HepG2 (cell line): ENCODE results near the gene UBE2C. TPM values are rescaled to one million over a fixed set of nuclear protein-coding genes. Genes with fewer than 3 reads are reported as not detected.

Experiments used
- ATAC-seq: fragments of 200-7000 bp; cut with Tn5 transposase; 3 replicates; pipeline ENCODE4 v1.9.1; 2020; ENCODE audit warnings: mild to moderate bottlenecking, moderate library complexity
- BruUV-seq: library from RNA; stranded (reverse); fragments of 400-500 nt; replicated peaks from 2 replicates; lab custom pipeline; 2021; lab: Mats Ljungman, UMichigan
- CTCF ChIA-PET: fragments of 300-600 bp; formaldehyde crosslinking; extraction: SDS; loops from one replicate; lab custom pipeline; 2021; ENCODE audit warnings: low total read pairs, inconsistent platforms, low intra/inter-chr PET ratio; lab: Yijun Ruan, JAX
- POLR2A ChIA-PET: fragments of 350-600 bp; sonication (Branson Sonifier 250); formaldehyde crosslinking; loops from one replicate; lab custom pipeline; 2020; ENCODE audit warnings: antibody characterized with exemption, inconsistent platforms; lab: Yijun Ruan, JAX
- DNase-seq: peaks from one replicate; pipeline ENCODE4 v3.0.0-alpha.2; 2015; ENCODE audit warnings: low spot score
- FAIRE-seq: peaks from 3 replicates; lab custom pipeline; 2011; peaks lifted over from hg19 to GRCh38; lab: Jason Lieb, UNC
- H2AFZ ChIP-seq: one replicate; pipeline ENCODE4 v1.6.1; 2011; ENCODE audit warnings: low read length, inconsistent platforms
- H3K27ac ChIP-seq: fragments of 300-600 bp; 3 replicates; pipeline ENCODE4 v1.8.0; 2011; ENCODE audit warnings: mixed run types, mild to moderate bottlenecking, mixed read lengths, low read length, inconsistent platforms; ENCODE audit not compliant: insufficient read depth; ENCODE audit errors: extremely low read length
- H3K27me3 ChIP-seq, 2 experiments: fragments of 200-600 bp in 1 of 2; 2 replicates in 1 of 2; 3 replicates in 1 of 2; pipeline versions ENCODE4 v1.6.0 to v1.8.0; 2011; ENCODE audit warnings: low read length in 2 of 2, mild to moderate bottlenecking in 2 of 2, moderate library complexity in 2 of 2, inconsistent platforms in 1 of 2; ENCODE audit not compliant: insufficient read depth in 2 of 2, control insufficient read depth in 1 of 2
- H3K36me3 ChIP-seq, 2 experiments: fragments of 200-600 bp in 1 of 2; replicated peaks in 1 of 2; 2 replicates in 1 of 2; 3 replicates in 1 of 2; pipeline versions ENCODE4 v1.5.1 to v1.8.0; 2011; ENCODE audit warnings: low read length in 2 of 2, inconsistent platforms in 1 of 2; ENCODE audit not compliant: insufficient read depth in 2 of 2, control insufficient read depth in 1 of 2
- H3K4me1 ChIP-seq: 2 replicates; pipeline ENCODE4 v1.5.1; 2012; ENCODE audit warnings: low read length, inconsistent platforms; ENCODE audit not compliant: insufficient read depth
- H3K4me2 ChIP-seq: 2 replicates; pipeline ENCODE4 v1.6.0; 2011; ENCODE audit warnings: low read depth, low read length, inconsistent platforms
- H3K4me3 ChIP-seq, 3 experiments: fragments of 200-600 bp in 1 of 3; sonication (generic), shearing (Covaris generic) in 1 of 3; replicated peaks in 1 of 3; 2 replicates each; pipeline ENCODE4 v1.5.1; 2011 to 2016; ENCODE audit warnings: low read length in 3 of 3, inconsistent platforms in 2 of 3, low read depth in 2 of 3, mild to moderate bottlenecking in 2 of 3, control low read depth in 1 of 3, mixed read lengths in 1 of 3; ENCODE audit not compliant: insufficient read depth in 1 of 3
- H3K79me2 ChIP-seq: one replicate; pipeline ENCODE4 v1.6.1; 2011; ENCODE audit warnings: low read length, inconsistent platforms; ENCODE audit not compliant: insufficient read depth
- H3K9ac ChIP-seq: 2 replicates; pipeline ENCODE4 v1.6.0; 2011; ENCODE audit warnings: mild to moderate bottlenecking, low read depth, low read length, inconsistent platforms; ENCODE audit not compliant: insufficient read depth
- H3K9me3 ChIP-seq: 2 replicates; pipeline ENCODE4 v1.5.1; 2012; ENCODE audit warnings: mild to moderate bottlenecking, low read length
- H4K20me1 ChIP-seq: 2 replicates; pipeline ENCODE4 v1.6.0; 2011; ENCODE audit warnings: inconsistent platforms, mild to moderate bottlenecking, low read length, moderate library complexity; ENCODE audit not compliant: insufficient read depth
- ATF7 ChIP-seq, 2 experiments: fragments of 450-650 bp in 1 of 2; sonication (generic) in 1 of 2; formaldehyde crosslinking in 1 of 2; IDR thresholded peaks; 2 replicates each; pipeline versions ENCODE4 v1.4.0 to v1.6.1; 2016 to 2020; ENCODE audit warnings: antibody characterized with exemption in 1 of 2, mild to moderate bottlenecking in 1 of 2, missing genetic modification reagents in 1 of 2
- EED ChIP-seq: sonication (generic); formaldehyde crosslinking; IDR thresholded peaks from 2 replicates; pipeline ENCODE4 v1.5.0; 2020; ENCODE audit warnings: mild to moderate bottlenecking, missing genetic modification reagents
- GATA4 ChIP-seq: sonication (generic); IDR thresholded peaks from 2 replicates; pipeline ENCODE4 v1.6.1; 2016; ENCODE audit warnings: antibody characterized with exemption, low read depth, borderline replicate concordance
- KDM2A ChIP-seq: sonication (generic); formaldehyde crosslinking; IDR thresholded peaks from 2 replicates; pipeline ENCODE4 v1.4.0; 2020; ENCODE audit warnings: low read depth, missing genetic modification reagents, borderline replicate concordance
- PAF1 ChIP-seq: IDR thresholded peaks from 2 replicates; pipeline ENCODE4 v1.6.1; 2016; ENCODE audit warnings: missing genetic modification reagents, missing compliant biosample characterization
- RBFOX2 ChIP-seq: fragments of 200-400 bp; formaldehyde crosslinking; IDR thresholded peaks from 2 replicates; pipeline ENCODE4 v1.6.1; 2017; ENCODE audit warnings: low read depth, mild to moderate bottlenecking, low read length
- RFX1 ChIP-seq: fragments of 450-650 bp; IDR thresholded peaks from 2 replicates; pipeline ENCODE4 v1.6.1; 2017
- RXRB ChIP-seq: IDR thresholded peaks from 2 replicates; pipeline ENCODE4 v1.6.1; 2016; ENCODE audit warnings: borderline replicate concordance, missing genetic modification reagents, missing compliant biosample characterization
- SMARCC2 ChIP-seq: fragments of 450-650 bp; IDR thresholded peaks from 2 replicates; pipeline ENCODE4 v1.6.1; 2017; ENCODE audit warnings: antibody characterized with exemption, mild to moderate bottlenecking
- ZFAT ChIP-seq: sonication (generic); formaldehyde crosslinking; conservative IDR thresholded peaks from 2 replicates; pipeline ENCODE4 v1.8.1; 2023; ENCODE audit warnings: missing genetic modification reagents, inconsistent platforms
- ZNF354B ChIP-seq: sonication (generic); formaldehyde crosslinking; IDR thresholded peaks from 2 replicates; pipeline ENCODE4 v1.8.0; 2022; ENCODE audit warnings: mild to moderate bottlenecking, missing genetic modification reagents
- ZNF775 ChIP-seq: sonication (generic); formaldehyde crosslinking; IDR thresholded peaks from 2 replicates; pipeline ENCODE4 v1.4.0; 2020; ENCODE audit warnings: missing genetic modification reagents, mild to moderate bottlenecking, moderate library complexity, borderline replicate concordance
- ZNF776 ChIP-seq: sonication (generic); formaldehyde crosslinking; IDR thresholded peaks from 2 replicates; pipeline ENCODE4 v1.4.0; 2020; ENCODE audit warnings: mild to moderate bottlenecking, missing genetic modification reagents
- WGBS: methylation state at CpG from one replicate; pipeline ENCODE4 v1.1.6; 2017; ENCODE audit warnings: low lambda C conversion rate; 5-methylcytosine and 5-hydroxymethylcytosine counted together
- in situ Hi-C: cut with HindIII; loops from 2 replicates; pipeline ENCODE4 v1.10.0; 2017; ENCODE audit warnings: low pct_unique_long_range_greater_than_20kb; ENCODE audit not compliant: extremely low pct_ligation_motif_present
- intact Hi-C: fragments of 100-400 bp; cut with micrococcal nuclease; formaldehyde crosslinking; loops from one replicate; pipeline ENCODE4 v1.10.0; 2022; ENCODE audit not compliant: unreplicated experiment
- polyA plus RNA-seq, 8 experiments: library from polyadenylated mRNA; depleted of rRNA in 3 of 8; stranded (reverse) in 7 of 8; unstranded in 1 of 8; fragments of >200 nt; fragmentation: Illumina TruSeq in 4 of 8; extraction: Trizol in 4 of 8; gene quantifications; 2 replicates each; pipeline versions ENCODE4 v1.2.1 to v1.2.3, GENCODE V29; 2011 to 2016; ENCODE audit warnings: low read depth in 4 of 8, missing spikeins in 1 of 8, mixed read lengths in 1 of 8; ENCODE audit not compliant: insufficient read depth in 1 of 8
- total RNA-seq, 5 experiments: library from RNA; depleted of rRNA; stranded (reverse); fragments of >200 nt; fragmentation: Illumina TruSeq; extraction: Trizol; gene quantifications; 2 replicates each; pipeline ENCODE4 v1.2.3, GENCODE V29; 2016; ENCODE audit warnings: low read depth in 1 of 5
- TF ChIP-seq, protein P1 (sequence below): sonication (generic); formaldehyde crosslinking; IDR thresholded peaks from 2 replicates; pipeline ENCODE4 v1.9.0; 2022; ENCODE audit warnings: low read depth, missing genetic modification reagents
- TF ChIP-seq, protein P2 (sequence below): fragments of 450-650 bp; IDR thresholded peaks from 2 replicates; pipeline ENCODE4 v1.6.1; 2017; ENCODE audit warnings: mild to moderate bottlenecking

UBE2C gene
- total and polyA plus RNA-seq, 2 of the 13 experiments (the other 11 are each of a cell fraction or from before 2014, with no cell fraction given), result 100 to 123 TPM

DNA sequence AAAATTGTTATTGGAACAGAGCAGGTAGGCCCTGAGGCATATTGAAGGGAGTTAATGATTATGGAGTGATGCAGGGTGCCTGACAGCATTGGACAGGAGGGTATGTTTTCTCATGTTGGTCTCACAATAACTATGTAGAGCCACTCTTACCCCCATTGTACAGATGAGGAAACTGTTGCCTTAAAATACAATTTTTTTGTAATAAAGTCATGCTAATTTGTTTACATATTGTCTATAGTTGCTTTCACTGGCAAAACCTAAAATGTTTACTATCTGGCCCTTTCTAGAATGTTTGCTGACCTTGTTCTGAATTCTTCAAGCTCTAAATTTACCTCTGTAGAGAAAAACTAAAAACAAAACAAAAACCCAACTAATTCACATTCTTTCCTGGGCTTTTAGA lies 39.1 kb downstream of the UBE2C start:
- H4K20me1 ChIP-seq, result no peaks in the 10 kb centered on the region
- no peak overlapping the region for H3K27ac ChIP-seq
- H3K27me3 ChIP-seq, result no peaks in the 10 kb centered on the region
- POLR2A ChIA-PET, result interaction anchor here (1.8 to 2.7 kb wide), 2 partner anchors 18 to 39 kb away, joined by 8 to 17 read pairs; partner anchors contain the start of genes CTSA, NEURL2 and SNX21
- peaks cover 2 to 5% of the 10 kb centered on the region in 2 experiments; a peak in 2 of 5 replicates for H3K36me3 ChIP-seq
- no peak overlapping the region for H3K9ac ChIP-seq
- peaks cover under 1% of the 10 kb centered on the region for H3K79me2 ChIP-seq
- DNase-seq (no peak), FAIRE-seq (no peak), ATAC-seq (no peak)
- no peaks in the 10 kb centered on the region for H3K9me3 ChIP-seq
- CTCF ChIA-PET, result no interaction called here
- no peak overlapping the region for H2AFZ ChIP-seq
- H3K4me3 ChIP-seq, result no peak overlapping the region
- H3K4me1 ChIP-seq, result peaks cover 8% of the 10 kb centered on the region
- intact Hi-C loops, result no loop called here
- TF ChIP-seq SMARCC2, result no peak
- TF ChIP-seq, protein P1, sequence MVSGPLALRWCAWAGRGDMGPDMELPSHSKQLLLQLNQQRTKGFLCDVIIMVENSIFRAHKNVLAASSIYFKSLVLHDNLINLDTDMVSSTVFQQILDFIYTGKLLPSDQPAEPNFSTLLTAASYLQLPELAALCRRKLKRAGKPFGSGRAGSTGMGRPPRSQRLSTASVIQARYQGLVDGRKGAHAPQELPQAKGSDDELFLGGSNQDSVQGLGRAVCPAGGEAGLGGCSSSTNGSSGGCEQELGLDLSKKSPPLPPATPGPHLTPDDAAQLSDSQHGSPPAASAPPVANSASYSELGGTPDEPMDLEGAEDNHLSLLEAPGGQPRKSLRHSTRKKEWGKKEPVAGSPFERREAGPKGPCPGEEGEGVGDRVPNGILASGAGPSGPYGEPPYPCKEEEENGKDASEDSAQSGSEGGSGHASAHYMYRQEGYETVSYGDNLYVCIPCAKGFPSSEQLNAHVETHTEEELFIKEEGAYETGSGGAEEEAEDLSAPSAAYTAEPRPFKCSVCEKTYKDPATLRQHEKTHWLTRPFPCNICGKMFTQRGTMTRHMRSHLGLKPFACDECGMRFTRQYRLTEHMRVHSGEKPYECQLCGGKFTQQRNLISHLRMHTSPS (CRISPR knock-in tag), result no peak
- peak; percentile 30; the same call in 1 of the 2 replicates for TF ChIP-seq RBFOX2
- no peak for TF ChIP-seq KDM2A (CRISPR knock-in tag)
- no peak for TF ChIP-seq ZFAT (CRISPR knock-in tag)
- TF ChIP-seq PAF1 (CRISPR knock-in tag), result no peak
- H3K4me2 ChIP-seq, result no peak overlapping the region
- BruUV-seq, result no TSS peak
- in situ Hi-C loops, result no loop called here

DNA sequence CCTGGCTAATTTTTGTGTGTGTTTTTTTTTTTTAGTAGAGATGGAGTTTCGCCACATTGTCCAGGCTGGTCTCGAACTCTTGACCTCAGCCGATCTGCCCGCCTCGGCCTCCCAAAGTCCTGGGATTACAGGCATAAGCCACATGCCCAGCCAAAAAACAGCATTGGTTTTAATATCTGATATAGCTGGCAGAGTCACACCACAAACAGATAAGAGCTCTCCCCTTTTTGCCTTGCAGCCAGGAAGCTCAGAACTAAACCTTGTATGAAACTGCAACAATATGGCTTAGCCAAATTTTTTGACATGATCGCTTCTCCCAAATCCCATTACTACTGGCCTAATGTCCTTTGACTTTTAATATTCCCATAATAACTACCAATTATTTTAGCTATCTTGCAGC lies 39.9 kb downstream of the UBE2C start:
- POLR2A ChIA-PET, result interaction anchor here (1.1 to 2.7 kb wide), 4 partner anchors 11 to 39 kb away, joined by 3 to 17 read pairs (median 6); partner anchors contain the start of genes CTSA, NEURL2 and SNX21
- H3K4me3 ChIP-seq, result no peak overlapping the region
- intact Hi-C loops (no loop called here), in situ Hi-C loops (no loop called here)
- H3K4me1 ChIP-seq, result peaks cover 11% of the 10 kb centered on the region
- H3K9ac ChIP-seq, result no peak overlapping the region
- H3K9me3 ChIP-seq, result no peaks in the 10 kb centered on the region
- no peak overlapping the region for H3K27ac ChIP-seq
- H3K79me2 ChIP-seq, result peaks cover 4% of the 10 kb centered on the region
- WGBS, result 97% methylated on average over 6 of the region's 6 CpGs
- H3K27me3 ChIP-seq, result no peaks in the 10 kb centered on the region
- CTCF ChIA-PET, result no interaction called here
- BruUV-seq, result no TSS peak
- peaks cover 0 to 2% of the 10 kb centered on the region in 2 experiments; a peak in 1 of 5 replicates for H3K36me3 ChIP-seq
- ATAC-seq, result no peak
- no peaks in the 10 kb centered on the region for H4K20me1 ChIP-seq
- H2AFZ ChIP-seq, result no peak overlapping the region
- FAIRE-seq, result no peak
- no peak overlapping the region for H3K4me2 ChIP-seq
- no peak for DNase-seq
- TF ChIP-seq RFX1 (no peak), ZNF775 (CRISPR knock-in tag) (no peak), ZNF354B (CRISPR knock-in tag) (no peak), RXRB (CRISPR knock-in tag) (no peak), ATF7 (IDR thresholded peaks at IDR 0.05) (no peak), ATF7 (CRISPR knock-in tag; IDR thresholded peaks at IDR 0.05) (no peak), EED (CRISPR knock-in tag) (no peak), GATA4 (no peak), ZNF776 (CRISPR knock-in tag) (no peak)
- TF ChIP-seq, protein P2, sequence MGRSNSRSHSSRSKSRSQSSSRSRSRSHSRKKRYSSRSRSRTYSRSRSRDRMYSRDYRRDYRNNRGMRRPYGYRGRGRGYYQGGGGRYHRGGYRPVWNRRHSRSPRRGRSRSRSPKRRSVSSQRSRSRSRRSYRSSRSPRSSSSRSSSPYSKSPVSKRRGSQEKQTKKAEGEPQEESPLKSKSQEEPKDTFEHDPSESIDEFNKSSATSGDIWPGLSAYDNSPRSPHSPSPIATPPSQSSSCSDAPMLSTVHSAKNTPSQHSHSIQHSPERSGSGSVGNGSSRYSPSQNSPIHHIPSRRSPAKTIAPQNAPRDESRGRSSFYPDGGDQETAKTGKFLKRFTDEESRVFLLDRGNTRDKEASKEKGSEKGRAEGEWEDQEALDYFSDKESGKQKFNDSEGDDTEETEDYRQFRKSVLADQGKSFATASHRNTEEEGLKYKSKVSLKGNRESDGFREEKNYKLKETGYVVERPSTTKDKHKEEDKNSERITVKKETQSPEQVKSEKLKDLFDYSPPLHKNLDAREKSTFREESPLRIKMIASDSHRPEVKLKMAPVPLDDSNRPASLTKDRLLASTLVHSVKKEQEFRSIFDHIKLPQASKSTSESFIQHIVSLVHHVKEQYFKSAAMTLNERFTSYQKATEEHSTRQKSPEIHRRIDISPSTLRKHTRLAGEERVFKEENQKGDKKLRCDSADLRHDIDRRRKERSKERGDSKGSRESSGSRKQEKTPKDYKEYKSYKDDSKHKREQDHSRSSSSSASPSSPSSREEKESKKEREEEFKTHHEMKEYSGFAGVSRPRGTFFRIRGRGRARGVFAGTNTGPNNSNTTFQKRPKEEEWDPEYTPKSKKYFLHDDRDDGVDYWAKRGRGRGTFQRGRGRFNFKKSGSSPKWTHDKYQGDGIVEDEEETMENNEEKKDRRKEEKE, result no peak
